Neural progenitor cell (in vitro differentiated cells): ENCODE results near the gene CENPX. TPM values are rescaled to one million over a fixed set of nuclear protein-coding genes. Genes with fewer than 3 reads are reported as not detected.

ENCODE experiments used
- DNase-seq: peaks from one replicate; pipeline ENCODE4 v3.0.0-alpha.2; 2016; ENCODE audit warnings: low spot score
- H2AFZ ChIP-seq: fragments of 200-600 bp; sonication (generic); replicated peaks from 2 replicates; pipeline ENCODE4 v1.6.1; 2016; ENCODE audit warnings: antibody characterized with exemption
- H3F3A ChIP-seq: fragments of 200-600 bp; sonication (generic); 2 replicates; pipeline ENCODE4 v1.6.1; 2016; ENCODE audit warnings: antibody characterized with exemption, low read depth
- H3K27ac ChIP-seq: fragments of 200-600 bp; sonication (generic); 2 replicates; pipeline ENCODE4 v1.5.1; 2016; ENCODE audit warnings: mild to moderate bottlenecking
- H3K27me3 ChIP-seq: fragments of 200-600 bp; sonication (generic); 2 replicates; pipeline ENCODE4 v1.6.1; 2016; ENCODE audit warnings: mild to moderate bottlenecking, moderate library complexity
- H3K36me3 ChIP-seq: fragments of 200-600 bp; sonication (generic); 2 replicates; pipeline ENCODE4 v1.5.1; 2016
- H3K4me1 ChIP-seq: fragments of 200-600 bp; sonication (generic); 2 replicates; pipeline ENCODE4 v1.6.1; 2016; ENCODE audit warnings: mixed run types
- H3K4me2 ChIP-seq: fragments of 200-600 bp; sonication (generic); 2 replicates; pipeline ENCODE4 v1.6.1; 2016
- H3K4me3 ChIP-seq: fragments of 200-600 bp; sonication (generic); 2 replicates; pipeline ENCODE4 v1.5.1; 2016
- H3K79me2 ChIP-seq: fragments of 200-600 bp; sonication (generic); 2 replicates; pipeline ENCODE4 v1.6.1; 2016; ENCODE audit warnings: low read depth
- H3K9ac ChIP-seq: fragments of 200-600 bp; sonication (generic); 2 replicates; pipeline ENCODE4 v1.6.1; 2016
- H3K9me3 ChIP-seq: fragments of 200-600 bp; sonication (generic); 2 replicates; pipeline ENCODE4 v1.5.1; 2016; ENCODE audit warnings: low read depth
- H4K20me1 ChIP-seq: fragments of 200-600 bp; sonication (generic); 2 replicates; pipeline ENCODE4 v1.6.1; 2016; ENCODE audit warnings: low read depth
- H3K27ac Mint-ChIP-seq: 3 replicates; pipeline ENCODE4 v1.8.0; 2021; ENCODE audit warnings: mixed read lengths
- H3K27me3 Mint-ChIP-seq: 2 replicates; pipeline ENCODE4 v1.8.0; 2022; ENCODE audit warnings: low read depth, mild to moderate bottlenecking, inconsistent platforms, moderate library complexity, mixed read lengths; ENCODE audit not compliant: insufficient read depth
- H3K36me3 Mint-ChIP-seq: 3 replicates; pipeline ENCODE4 v1.8.0; 2021; ENCODE audit warnings: mixed read lengths
- H3K4me1 Mint-ChIP-seq: 3 replicates; pipeline ENCODE4 v1.8.0; 2021; ENCODE audit warnings: mixed read lengths
- H3K4me3 Mint-ChIP-seq: 3 replicates; pipeline ENCODE4 v1.8.0; 2021; ENCODE audit warnings: mild to moderate bottlenecking, moderate library complexity, mixed read lengths
- H3K9me3 Mint-ChIP-seq: 3 replicates; pipeline ENCODE4 v1.8.0; 2020; ENCODE audit warnings: mixed read lengths
- CTCF ChIP-seq: fragments of 200-600 bp; sonication (generic); IDR thresholded peaks from 2 replicates; pipeline ENCODE4 v1.5.1; 2017; ENCODE audit warnings: antibody characterized with exemption, mild to moderate bottlenecking
- EZH2 ChIP-seq: fragments of 200-600 bp; sonication (generic); IDR thresholded peaks from 2 replicates; pipeline ENCODE4 v1.6.1; 2017; ENCODE audit warnings: antibody characterized with exemption, mild to moderate bottlenecking, moderate library complexity
- EZH2phosphoT487 ChIP-seq: fragments of 200-600 bp; sonication (generic); IDR thresholded peaks from 2 replicates; pipeline ENCODE4 v1.6.1; 2017; ENCODE audit warnings: antibody characterized with exemption
- total RNA-seq: library from RNA; depleted of rRNA; stranded (reverse); fragments of >200 nt; gene quantifications from 2 replicates; pipeline ENCODE4 v1.2.3, GENCODE V29; 2015; ENCODE audit warnings: low replicate concordance

CENPX gene
- total RNA-seq, 1 donor from 2014 or later, result 53.0 TPM

- DNase-seq, result no peak
- H3K9ac ChIP-seq, result no peak overlapping the region
- H3K9me3 Mint-ChIP-seq, result no peaks in the 10 kb centered on the region
- TF ChIP-seq CTCF, result no peak
- no peak for TF ChIP-seq EZH2phosphoT487
- no peak for TF ChIP-seq EZH2
- H3K36me3 Mint-ChIP-seq, result peaks cover 6% of the 10 kb centered on the region
- H3K27ac Mint-ChIP-seq, result no peak overlapping the region
- peak overlapping the region; percentile 90 for H3K4me3 Mint-ChIP-seq
- H3K79me2 ChIP-seq, result peaks cover 14% of the 10 kb centered on the region
- H3K4me3 ChIP-seq, result no peak overlapping the region
- H3K9me3 ChIP-seq, result no peaks in the 10 kb centered on the region
- peaks cover 10% of the 10 kb centered on the region for H4K20me1 ChIP-seq
- H3K4me2 ChIP-seq, result no peak overlapping the region
- H3K27ac ChIP-seq, result no peak overlapping the region
- no peak overlapping the region for H2AFZ ChIP-seq
- H3K4me1 ChIP-seq, result peaks cover 7% of the 10 kb centered on the region
- H3K27me3 ChIP-seq, result no peaks in the 10 kb centered on the region
- H3K4me1 Mint-ChIP-seq, result peaks cover 6% of the 10 kb centered on the region
- no peaks in the 10 kb centered on the region for H3K36me3 ChIP-seq
- peaks cover 6% of the 10 kb centered on the region for H3F3A ChIP-seq
- peaks cover 4% of the 10 kb centered on the region for H3K27me3 Mint-ChIP-seq
Observed at GRCh38 chr17:82049521-82049971, 26.9 kb upstream of the CENPX start.

- Histone ChIP-seq H3K9me3 (no peaks in the 10 kb centered on the region), H3F3A (peaks cover 6% of the 10 kb centered on the region), H3K4me2 (no peak overlapping the region), H2AFZ (no peak overlapping the region), H3K9ac (no peak overlapping the region), H3K4me3 (no peak overlapping the region), H4K20me1 (peaks cover 10% of the 10 kb centered on the region), H3K36me3 (no peaks in the 10 kb centered on the region), H3K27me3 (no peaks in the 10 kb centered on the region), H3K27ac (no peak overlapping the region), H3K79me2 (peaks cover 14% of the 10 kb centered on the region), H3K4me1 (peaks cover 7% of the 10 kb centered on the region)
- Mint-ChIP-seq H3K27ac (no peak overlapping the region), H3K4me1 (peaks cover 6% of the 10 kb centered on the region), H3K36me3 (peaks cover 6% of the 10 kb centered on the region), H3K27me3 (peaks cover 4% of the 10 kb centered on the region), H3K9me3 (no peaks in the 10 kb centered on the region), H3K4me3 (peak overlapping the region; percentile 65)
- DNase-seq, result no peak
- no peak for TF ChIP-seq CTCF
- no peak for TF ChIP-seq EZH2
- no peak for TF ChIP-seq EZH2phosphoT487
Observed at GRCh38 chr17:82049106-82049505, 26.4 kb upstream of the CENPX start.

GRCh38 chr17:82048571-82048971 is 25.9 kb upstream of the CENPX start:
- peaks cover 6% of the 10 kb centered on the region for H3K4me1 Mint-ChIP-seq
- Histone ChIP-seq H3K4me3 (no peak overlapping the region), H3K79me2 (peaks cover 14% of the 10 kb centered on the region), H3K27me3 (no peaks in the 10 kb centered on the region), H3K4me2 (no peak overlapping the region), H3K9ac (no peak overlapping the region), H3K9me3 (no peaks in the 10 kb centered on the region), H3F3A (peaks cover 6% of the 10 kb centered on the region), H4K20me1 (peaks cover 10% of the 10 kb centered on the region), H2AFZ (no peak overlapping the region), H3K36me3 (no peaks in the 10 kb centered on the region), H3K27ac (no peak overlapping the region), H3K4me1 (peaks cover 7% of the 10 kb centered on the region)
- TF ChIP-seq CTCF, result no peak
- TF ChIP-seq EZH2phosphoT487, result no peak
- no peak for TF ChIP-seq EZH2
- H3K9me3 Mint-ChIP-seq, result no peaks in the 10 kb centered on the region
- peaks cover 6% of the 10 kb centered on the region for H3K36me3 Mint-ChIP-seq
- H3K4me3 Mint-ChIP-seq, result no peak overlapping the region
- H3K27ac Mint-ChIP-seq, result no peak overlapping the region
- peaks cover 4% of the 10 kb centered on the region for H3K27me3 Mint-ChIP-seq
- no peak for DNase-seq
